ENCODE measurements around the gene RAB32.

Gene RAB32

DNA sequence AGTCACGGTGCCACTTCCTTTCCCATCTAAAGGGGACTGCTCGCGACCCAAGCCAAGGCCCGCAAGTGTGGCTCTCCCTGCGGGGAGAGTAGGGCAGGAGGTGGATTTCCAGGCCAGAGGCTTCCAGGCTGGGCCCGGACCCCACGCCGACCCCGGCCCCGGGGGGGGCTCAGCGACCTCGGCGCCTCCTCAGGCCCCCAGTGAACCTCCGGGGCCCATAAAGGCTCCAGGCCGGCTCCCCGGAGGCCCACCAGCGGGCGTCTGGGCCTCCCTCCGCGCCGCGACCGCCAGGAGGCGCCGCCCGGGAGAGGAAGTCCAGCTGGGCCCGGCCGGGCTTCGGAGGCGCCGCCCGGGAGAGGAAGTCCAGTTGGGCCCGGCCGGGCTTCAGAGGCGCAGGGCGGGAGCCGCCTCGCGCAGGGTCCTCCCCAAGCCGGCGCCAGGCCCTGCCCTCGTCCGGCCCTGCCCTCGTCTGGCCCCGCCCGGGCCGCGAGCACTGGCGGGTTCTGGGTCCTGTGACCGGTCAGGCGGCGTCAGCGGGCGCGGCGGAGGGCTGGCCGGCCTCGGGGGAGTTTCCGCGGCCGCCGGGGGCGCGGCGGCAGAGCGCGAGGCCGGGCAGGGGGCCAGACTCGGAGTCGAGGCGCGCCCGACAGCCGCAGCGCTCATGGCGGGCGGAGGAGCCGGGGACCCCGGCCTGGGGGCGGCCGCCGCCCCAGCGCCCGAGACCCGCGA is at the start of gene RAB32:
TSS of gene RAB32 (plus strand) at position 623 of the 729 bp plus-strand sequence. CDS start at position 662, 39 bp downstream.
- H3K4me2 ChIP-seq (ENCODE audit: low read length) = no peak within 1 kb of the TSS
- H3K4me1 ChIP-seq (ENCODE audit: insufficient read depth, low read length, severe bottlenecking) = no peaks in the 10 kb centered on the region
- no peak within 1 kb of the TSS for H2AFZ ChIP-seq (ENCODE audit: low read length)
- H3K9me2 ChIP-seq (ENCODE audit: low read depth, low read length) = no peaks in the 10 kb centered on the region
- H3K27ac ChIP-seq (ENCODE audit: low read depth, low read length, poor library complexity, severe bottlenecking) = no peak within 1 kb of the TSS
- no peak within 1 kb of the TSS for H3K9ac ChIP-seq (ENCODE audit: low read length)
- no peaks in the 10 kb centered on the region for H3K79me2 ChIP-seq (ENCODE audit: insufficient read depth, low read length)
- no peak for TF ChIP-seq EZH2 (IDR thresholded peaks at IDR 0.05; ENCODE audit: borderline replicate concordance, low read length)
- TF ChIP-seq, protein P1, sequence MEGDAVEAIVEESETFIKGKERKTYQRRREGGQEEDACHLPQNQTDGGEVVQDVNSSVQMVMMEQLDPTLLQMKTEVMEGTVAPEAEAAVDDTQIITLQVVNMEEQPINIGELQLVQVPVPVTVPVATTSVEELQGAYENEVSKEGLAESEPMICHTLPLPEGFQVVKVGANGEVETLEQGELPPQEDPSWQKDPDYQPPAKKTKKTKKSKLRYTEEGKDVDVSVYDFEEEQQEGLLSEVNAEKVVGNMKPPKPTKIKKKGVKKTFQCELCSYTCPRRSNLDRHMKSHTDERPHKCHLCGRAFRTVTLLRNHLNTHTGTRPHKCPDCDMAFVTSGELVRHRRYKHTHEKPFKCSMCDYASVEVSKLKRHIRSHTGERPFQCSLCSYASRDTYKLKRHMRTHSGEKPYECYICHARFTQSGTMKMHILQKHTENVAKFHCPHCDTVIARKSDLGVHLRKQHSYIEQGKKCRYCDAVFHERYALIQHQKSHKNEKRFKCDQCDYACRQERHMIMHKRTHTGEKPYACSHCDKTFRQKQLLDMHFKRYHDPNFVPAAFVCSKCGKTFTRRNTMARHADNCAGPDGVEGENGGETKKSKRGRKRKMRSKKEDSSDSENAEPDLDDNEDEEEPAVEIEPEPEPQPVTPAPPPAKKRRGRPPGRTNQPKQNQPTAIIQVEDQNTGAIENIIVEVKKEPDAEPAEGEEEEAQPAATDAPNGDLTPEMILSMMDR (IDR thresholded peaks at IDR 0.05; ENCODE audit: low read length) = no peak
- no peaks in the 10 kb centered on the region for H3K9me3 ChIP-seq (ENCODE audit: low read length)
- H4K20me1 ChIP-seq (ENCODE audit: insufficient read depth, low read length) = no peaks in the 10 kb centered on the region
- no peaks in the 10 kb centered on the region for H3K36me3 ChIP-seq (ENCODE audit: insufficient read depth, low read length)
- no peaks in the 10 kb centered on the region for H3K27me3 ChIP-seq (ENCODE audit: insufficient read depth, low read length)
- no peaks in the 10 kb centered on the region for H3F3A ChIP-seq (ENCODE audit: insufficient read depth, low read length)
- no peak within 1 kb of the TSS for H3K4me3 ChIP-seq (ENCODE audit: low read depth, low read length, poor library complexity, severe bottlenecking)

DNA sequence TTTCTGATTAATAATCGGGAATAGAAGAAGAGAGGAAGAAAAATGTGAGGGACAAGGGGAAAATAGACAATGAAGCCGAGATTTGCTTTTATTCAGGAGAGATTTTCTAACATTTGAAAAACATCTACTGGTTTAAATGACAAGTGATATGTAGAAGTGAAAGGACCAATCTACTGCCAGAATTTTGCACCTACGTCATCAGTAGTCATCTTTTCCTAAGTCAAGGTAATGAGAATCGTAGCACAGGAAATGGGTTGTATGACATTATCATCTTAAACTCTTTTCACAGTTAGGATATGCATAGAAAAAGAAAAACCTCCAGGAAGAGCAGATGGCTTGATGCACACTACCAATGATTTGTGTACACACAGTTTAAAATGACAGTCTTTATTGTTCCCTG is 45.3 kb upstream of the RAB32 start:
- TF ChIP-seq EZH2 (IDR thresholded peaks at IDR 0.05; ENCODE audit: borderline replicate concordance, low read length) = no peak
- TF ChIP-seq, protein P1 (IDR thresholded peaks at IDR 0.05; ENCODE audit: low read length) = no peak
- H3K27me3 ChIP-seq (ENCODE audit: insufficient read depth, low read length) = no peaks in the 10 kb centered on the region

DNA sequence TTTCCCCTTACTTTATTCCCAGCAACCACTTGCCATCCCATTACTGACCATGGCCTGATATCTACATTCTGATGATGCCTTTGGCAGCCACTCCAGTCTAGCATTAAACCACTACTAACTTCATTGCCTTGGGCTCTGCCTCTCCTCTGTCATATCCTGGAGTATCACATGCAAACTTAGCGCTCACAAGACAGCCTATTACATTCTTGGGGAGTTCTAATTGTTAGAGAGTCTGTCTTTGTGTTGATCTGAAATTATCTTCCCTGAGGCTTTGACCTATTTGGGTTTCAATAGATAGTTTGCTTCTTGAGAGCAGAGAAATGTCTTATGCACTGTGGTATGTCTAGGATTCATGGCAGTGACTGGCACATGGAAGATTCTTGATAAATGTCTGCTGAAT is 40.5 kb upstream of the RAB32 start:
- no peaks in the 10 kb centered on the region for H3K9me2 ChIP-seq (ENCODE audit: low read depth, low read length)
- H3K27ac ChIP-seq (ENCODE audit: low read depth, low read length, poor library complexity, severe bottlenecking) = no peak overlapping the region
- no peaks in the 10 kb centered on the region for H4K20me1 ChIP-seq (ENCODE audit: insufficient read depth, low read length)
- H3F3A ChIP-seq (ENCODE audit: insufficient read depth, low read length) = no peaks in the 10 kb centered on the region
- H3K36me3 ChIP-seq (ENCODE audit: insufficient read depth, low read length) = no peaks in the 10 kb centered on the region
- no peak overlapping the region for H3K4me3 ChIP-seq (ENCODE audit: low read depth, low read length, poor library complexity, severe bottlenecking)
- H2AFZ ChIP-seq (ENCODE audit: low read length) = no peak overlapping the region
- no peaks in the 10 kb centered on the region for H3K79me2 ChIP-seq (ENCODE audit: insufficient read depth, low read length)
- H3K9ac ChIP-seq (ENCODE audit: low read length) = no peak overlapping the region
- TF ChIP-seq, protein P1 (IDR thresholded peaks at IDR 0.05; ENCODE audit: low read length) = no peak
- no peak for TF ChIP-seq EZH2 (IDR thresholded peaks at IDR 0.05; ENCODE audit: borderline replicate concordance, low read length)
- H3K27me3 ChIP-seq (ENCODE audit: insufficient read depth, low read length) = no peaks in the 10 kb centered on the region
- no peak overlapping the region for H3K4me2 ChIP-seq (ENCODE audit: low read length)
- no peaks in the 10 kb centered on the region for H3K4me1 ChIP-seq (ENCODE audit: insufficient read depth, low read length, severe bottlenecking)
- H3K9me3 ChIP-seq (ENCODE audit: low read length) = no peaks in the 10 kb centered on the region

More for the DNA sequence above, 45.3 kb upstream of the RAB32 start:
- Histone ChIP-seq H3K9me3 (ENCODE audit: low read length) (no peaks in the 10 kb centered on the region), H3K4me3 (ENCODE audit: low read depth, low read length, poor library complexity, severe bottlenecking) (no peak overlapping the region), H2AFZ (ENCODE audit: low read length) (no peak overlapping the region), H3F3A (ENCODE audit: insufficient read depth, low read length) (no peaks in the 10 kb centered on the region), H3K9me2 (ENCODE audit: low read depth, low read length) (no peaks in the 10 kb centered on the region), H3K9ac (ENCODE audit: low read length) (no peak overlapping the region), H3K4me2 (ENCODE audit: low read length) (no peak overlapping the region), H3K4me1 (ENCODE audit: insufficient read depth, low read length, severe bottlenecking) (no peaks in the 10 kb centered on the region), H3K27ac (ENCODE audit: low read depth, low read length, poor library complexity, severe bottlenecking) (no peak overlapping the region), H4K20me1 (ENCODE audit: insufficient read depth, low read length) (no peaks in the 10 kb centered on the region), H3K36me3 (ENCODE audit: insufficient read depth, low read length) (no peaks in the 10 kb centered on the region), H3K79me2 (ENCODE audit: insufficient read depth, low read length) (no peaks in the 10 kb centered on the region)

Measured in OCI-LY1 (cell line).